B cell (primary cell): ENCODE data around the gene CREB5. TPM values are rescaled to one million over a fixed set of nuclear protein-coding genes. Genes with fewer than 3 reads are reported as not detected.

Experiments used
- ATAC-seq: fragments of 200-7000 bp; cut with Tn5 transposase; one replicate; pipeline ENCODE4 v1.10.0; 2021; ENCODE audit warnings: low read depth, mild to moderate bottlenecking, moderate number of reproducible peaks, moderate library complexity
- CTCF ChIA-PET: fragments of 350-600 bp; sonication (Branson Sonifier 250); formaldehyde crosslinking; loops from one replicate; lab custom pipeline; 2021; ENCODE audit warnings: antibody characterized with exemption, inconsistent platforms; lab: Charles Lee
- POLR2A ChIA-PET: fragments of 350-600 bp; sonication (Branson Sonifier 250); formaldehyde crosslinking; loops from one replicate; lab custom pipeline; 2021; ENCODE audit warnings: antibody characterized with exemption; lab: Charles Lee
- DNase-seq: peaks from one replicate; pipeline ENCODE4 v3.0.0; 2013
- H2AFZ ChIP-seq: 2 replicates; pipeline ENCODE4 v1.6.1; 2012; ENCODE audit warnings: mild to moderate bottlenecking, low read depth, low read length; ENCODE audit not compliant: insufficient read depth, poor library complexity, severe bottlenecking
- H3K27ac ChIP-seq, 2 donors: 1 replicate in 1 of 2; 2 replicates in 1 of 2; pipeline ENCODE4 v1.5.1; 2012 to 2013; ENCODE audit warnings: low read length in 2 of 2, mild to moderate bottlenecking in 2 of 2, moderate library complexity in 1 of 2
- H3K27me3 ChIP-seq, 4 experiments: fragments of 200-600 bp in 1 of 4; sonication (generic) in 1 of 4; replicated peaks in 1 of 4; 1 replicate in 2 of 4; 2 replicates in 2 of 4; pipeline versions ENCODE4 v1.6.1 to v1.7.0; 2013 to 2016; ENCODE audit warnings: low read length in 3 of 4, mild to moderate bottlenecking in 2 of 4, mixed read lengths in 1 of 4, moderate library complexity in 1 of 4; ENCODE audit not compliant: insufficient read depth in 4 of 4, control insufficient read depth in 3 of 4; ENCODE audit errors: control extremely low read depth in 1 of 4
- H3K36me3 ChIP-seq, 2 experiments: replicated peaks in 1 of 2; 1 replicate in 1 of 2; 2 replicates in 1 of 2; pipeline versions ENCODE4 v1.6.1 to v1.7.1; 2013; ENCODE audit warnings: low read length in 1 of 2; ENCODE audit not compliant: insufficient read depth in 2 of 2, control insufficient read depth in 1 of 2; ENCODE audit errors: control extremely low read depth in 1 of 2, extremely low read depth in 1 of 2
- H3K4me1 ChIP-seq, 2 donors: fragments of 200-600 bp in 1 of 2; sonication (generic) in 1 of 2; 1 replicate in 1 of 2; 2 replicates in 1 of 2; pipeline versions ENCODE4 v1.5.1 to v1.6.1; 2013 to 2017; ENCODE audit warnings: low read length in 2 of 2; ENCODE audit not compliant: control insufficient read depth in 2 of 2, insufficient read depth in 2 of 2
- H3K4me2 ChIP-seq: replicated peaks from 2 replicates; pipeline ENCODE3; 2012; ENCODE audit warnings: mild to moderate bottlenecking, low read depth, low read length; ENCODE audit not compliant: poor library complexity, severe bottlenecking
- H3K4me3 ChIP-seq, 5 experiments: fragments of 200-600 bp in 1 of 5; sonication (generic) in 1 of 5; 1 replicate in 3 of 5; 2 replicates in 2 of 5; pipeline versions ENCODE4 v1.5.1 to v1.7.0; 2011 to 2016; ENCODE audit warnings: low read length in 4 of 5, mild to moderate bottlenecking in 4 of 5, low read depth in 2 of 5, control low read depth in 1 of 5, moderate library complexity in 1 of 5; ENCODE audit not compliant: insufficient read depth in 1 of 5; ENCODE audit errors: control extremely low read depth in 1 of 5, extremely low read depth in 1 of 5
- H3K79me2 ChIP-seq: fragments of 200-600 bp; sonication (generic); one replicate; pipeline ENCODE4 v1.6.0; 2016; ENCODE audit warnings: low read length; ENCODE audit not compliant: control insufficient read depth, insufficient read depth
- H3K9ac ChIP-seq: fragments of 200-600 bp; sonication (generic); 2 replicates; pipeline ENCODE4 v1.6.1; 2017; ENCODE audit warnings: mild to moderate bottlenecking, low read length, moderate library complexity
- H3K9me3 ChIP-seq, 3 donors: one replicate each; pipeline versions ENCODE4 v1.6.1 to v1.7.1; 2013; ENCODE audit warnings: low read length in 2 of 3; ENCODE audit not compliant: control insufficient read depth in 2 of 3, insufficient read depth in 1 of 3; ENCODE audit errors: control extremely low read depth in 1 of 3
- H4K20me1 ChIP-seq: 2 replicates; pipeline ENCODE4 v1.6.0; 2012; ENCODE audit warnings: mild to moderate bottlenecking, low read length; ENCODE audit not compliant: insufficient read depth, control insufficient read depth, poor library complexity, severe bottlenecking
- H3K27ac Mint-ChIP-seq: one replicate; pipeline ENCODE4 v1.8.0; 2021; ENCODE audit warnings: mixed read lengths
- H3K27me3 Mint-ChIP-seq: one replicate; pipeline ENCODE4 v1.8.0; 2021; ENCODE audit warnings: mixed read lengths
- H3K4me1 Mint-ChIP-seq: one replicate; pipeline ENCODE4 v1.8.0; 2021; ENCODE audit warnings: mixed read lengths
- H3K4me3 Mint-ChIP-seq: one replicate; pipeline ENCODE4 v1.8.0; 2021; ENCODE audit warnings: mixed read lengths
- H3K9me3 Mint-ChIP-seq: one replicate; pipeline ENCODE4 v1.8.0; 2022; ENCODE audit warnings: mixed read lengths; ENCODE audit not compliant: insufficient read depth
- CTCF ChIP-seq: fragments of 200-600 bp; IDR thresholded peaks from one replicate; pipeline ENCODE4 v1.8.0; 2022; ENCODE audit warnings: antibody characterized with exemption, mild to moderate bottlenecking
- EZH2 ChIP-seq: IDR thresholded peaks from 2 replicates; pipeline ENCODE4 v1.6.1; 2012; ENCODE audit warnings: borderline replicate concordance, low read depth, mild to moderate bottlenecking, moderate library complexity, low read length; ENCODE audit not compliant: insufficient read depth, poor library complexity, severe bottlenecking
- WGBS: methylation state at CpG from one replicate; pipeline ENCODE4 v1.1.5; 2013; ENCODE audit warnings: missing lambda C conversion rate; ENCODE audit not compliant: insufficient coverage; 5-methylcytosine and 5-hydroxymethylcytosine counted together
- intact Hi-C: fragments of 100-400 bp; cut with micrococcal nuclease; formaldehyde crosslinking; loops from one replicate; pipeline ENCODE4 v1.10.0; 2022
- polyA plus RNA-seq: library from polyadenylated mRNA; depleted of rRNA; stranded (reverse); fragments of >200 nt; gene quantifications from 2 replicates; pipeline ENCODE4 v1.2.3, GENCODE V29; 2012
- total RNA-seq, 2 donors: library from RNA; stranded (reverse); fragments of 120-200 nt in 1 of 2; gene quantifications; 1 replicate in 1 of 2; 2 replicates in 1 of 2; pipeline versions ENCODE4 v1.2.3 to v1.2.4, GENCODE V29; 2013 to 2022

Gene CREB5
- total and polyA plus RNA-seq, 2 donors (not counting 1 experiment from before 2014, with no cell fraction given): 0.05 to 0.95 TPM

DNA sequence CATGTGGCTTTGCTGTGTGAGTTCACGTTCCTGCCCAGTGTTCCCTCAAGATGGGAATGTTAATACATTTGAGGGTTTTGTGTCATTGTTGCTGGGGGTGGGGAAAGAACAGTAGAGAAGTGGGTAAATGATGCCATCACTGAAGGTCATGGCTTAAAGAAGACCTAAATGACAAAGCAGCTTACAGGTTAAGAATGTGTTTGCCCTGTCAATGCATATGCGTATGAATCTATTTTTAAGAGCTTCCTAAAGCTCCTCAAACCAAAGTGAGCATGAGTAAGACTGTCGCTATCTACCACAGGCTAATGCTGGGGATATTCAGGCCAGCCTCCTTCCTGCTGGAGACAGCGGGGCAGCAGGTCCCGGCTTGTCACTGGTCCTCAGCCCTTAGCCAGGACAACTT, 162.9 kb downstream of the CREB5 start:
- Histone ChIP-seq H3K9ac (no peak overlapping the region), H4K20me1 (no peaks in the 10 kb centered on the region), H2AFZ (no peak overlapping the region), H3K4me1 (peaks cover 19 to 24% of the 10 kb centered on the region in 2 donors), H3K79me2 (no peaks in the 10 kb centered on the region), H3K4me3 (no peak overlapping the region), H3K27ac (no peak overlapping the region), H3K4me2 (no peak overlapping the region), H3K36me3 (no peaks in the 10 kb centered on the region), H3K27me3 (peaks cover 0 to 7% (median 2%) of the 10 kb centered on the region in 4 experiments), H3K9me3 (no peaks in the 10 kb centered on the region)
- ChIA-PET POLR2A (no interaction called here), CTCF (no interaction called here)
- Mint-ChIP-seq H3K9me3 (no peaks in the 10 kb centered on the region), H3K27me3 (peaks cover 38% of the 10 kb centered on the region), H3K4me1 (peaks cover 29% of the 10 kb centered on the region), H3K4me3 (no peak overlapping the region), H3K27ac (no peak overlapping the region)
- TF ChIP-seq CTCF: no peak
- TF ChIP-seq EZH2: no peak
- 100% methylated on average over 5 of the region's 5 CpGs for WGBS
- ATAC-seq: no peak
- no peak for DNase-seq
- intact Hi-C loops: no loop called here

GRCh38 chr7:28576656-28577055, 164.3 kb downstream of the CREB5 start:
- no peak overlapping the region for H2AFZ ChIP-seq
- TF ChIP-seq CTCF: no peak
- no peak for TF ChIP-seq EZH2
- no peak overlapping the region for H3K4me3 ChIP-seq
- intact Hi-C loops: no loop called here
- CTCF ChIA-PET: no interaction called here
- no peak overlapping the region for H3K9ac ChIP-seq
- peaks cover 0 to 3% (median 2%) of the 10 kb centered on the region in 4 experiments for H3K27me3 ChIP-seq
- no peaks in the 10 kb centered on the region for H3K9me3 Mint-ChIP-seq
- H3K9me3 ChIP-seq: no peaks in the 10 kb centered on the region
- peaks cover 20% of the 10 kb centered on the region for H3K4me1 Mint-ChIP-seq
- H3K79me2 ChIP-seq: no peaks in the 10 kb centered on the region
- peaks cover 15 to 20% of the 10 kb centered on the region in 2 donors for H3K4me1 ChIP-seq
- H3K4me3 Mint-ChIP-seq: no peak overlapping the region
- H3K27ac Mint-ChIP-seq: no peak overlapping the region
- H4K20me1 ChIP-seq: no peaks in the 10 kb centered on the region
- no peaks in the 10 kb centered on the region for H3K36me3 ChIP-seq
- POLR2A ChIA-PET: no interaction called here
- ATAC-seq (no peak), DNase-seq (no peak)
- no peak overlapping the region for H3K4me2 ChIP-seq
- H3K27ac ChIP-seq: no peak overlapping the region
- H3K27me3 Mint-ChIP-seq: peaks cover 34% of the 10 kb centered on the region
